HepG2 (cell line): ENCODE data around the gene TPX2. TPM values are rescaled to one million over a fixed set of nuclear protein-coding genes. Genes with fewer than 3 reads are reported as not detected.
A peak's percentile ranks its signal among the peaks of the same experiment; 100 is the strongest.

ENCODE experiments used
- ELF3 ChIP-seq: IDR thresholded peaks from 2 replicates; pipeline ENCODE4 v1.6.1; 2016; ENCODE audit warnings: missing genetic modification reagents, missing compliant biosample characterization
- FOXK2 ChIP-seq: fragments of 450-650 bp; IDR thresholded peaks from 2 replicates; pipeline ENCODE4 v1.6.1; 2016
- HINFP ChIP-seq: sonication (generic); formaldehyde crosslinking; IDR thresholded peaks from 2 replicates; pipeline ENCODE4 v1.4.0; 2020; ENCODE audit warnings: low read depth, mild to moderate bottlenecking, missing genetic modification reagents
- MAFF ChIP-seq: IDR thresholded peaks from 2 replicates; pipeline ENCODE4 v1.6.1; 2011; ENCODE audit warnings: low read depth, low read length, improper control_type of control experiment
- MBD4 ChIP-seq: IDR thresholded peaks from 2 replicates; pipeline ENCODE4 v1.6.1; 2012; ENCODE audit warnings: low read length, inconsistent platforms, borderline replicate concordance
- MIER3 ChIP-seq: IDR thresholded peaks from 2 replicates; pipeline ENCODE4 v1.6.1; 2016; ENCODE audit warnings: missing compliant biosample characterization, borderline replicate concordance
- MXD1 ChIP-seq: sonication (generic); formaldehyde crosslinking; IDR thresholded peaks from 2 replicates; pipeline ENCODE4 v1.4.0; 2020; ENCODE audit warnings: mild to moderate bottlenecking, missing genetic modification reagents
- PAWR ChIP-seq: sonication (generic); formaldehyde crosslinking; IDR thresholded peaks from 2 replicates; pipeline ENCODE4 v1.4.0; 2020; ENCODE audit warnings: missing genetic modification reagents, mild to moderate bottlenecking, borderline replicate concordance
- PAX8 ChIP-seq: sonication (generic); formaldehyde crosslinking; IDR thresholded peaks from 2 replicates; pipeline ENCODE4 v1.8.0; 2022; ENCODE audit warnings: mild to moderate bottlenecking, missing genetic modification reagents, borderline replicate concordance
- RXRB ChIP-seq: IDR thresholded peaks from 2 replicates; pipeline ENCODE4 v1.6.1; 2016; ENCODE audit warnings: borderline replicate concordance, missing genetic modification reagents, missing compliant biosample characterization
- SAFB2 ChIP-seq: sonication (generic); formaldehyde crosslinking; IDR thresholded peaks from 2 replicates; pipeline ENCODE4 v1.5.1; 2020; ENCODE audit warnings: missing genetic modification reagents, low read depth, mild to moderate bottlenecking, borderline replicate concordance
- SNRNP70 ChIP-seq: fragments of 200-400 bp; formaldehyde crosslinking; IDR thresholded peaks from 2 replicates; pipeline ENCODE4 v1.6.1; 2017; ENCODE audit warnings: mild to moderate bottlenecking, low read depth, low read length, moderate library complexity
- SP2 ChIP-seq: sonication (generic); formaldehyde crosslinking; IDR thresholded peaks from 2 replicates; pipeline ENCODE4 v1.5.1; 2020; ENCODE audit warnings: mild to moderate bottlenecking, missing genetic modification reagents
- ZFP36L1 ChIP-seq: sonication (generic); formaldehyde crosslinking; IDR thresholded peaks from 2 replicates; pipeline ENCODE4 v1.8.0; 2022; ENCODE audit warnings: mild to moderate bottlenecking, missing genetic modification reagents, moderate library complexity
- ZIK1 ChIP-seq: sonication (generic); formaldehyde crosslinking; IDR thresholded peaks from 2 replicates; pipeline ENCODE4 v1.5.0; 2020; ENCODE audit warnings: mild to moderate bottlenecking, low read depth, missing genetic modification reagents, borderline replicate concordance
- ZNF326 ChIP-seq: sonication (generic); formaldehyde crosslinking; IDR thresholded peaks from 2 replicates; pipeline ENCODE4 v1.4.0; 2020; ENCODE audit warnings: missing genetic modification reagents, borderline replicate concordance
- ZNF510 ChIP-seq: sonication (generic); formaldehyde crosslinking; IDR thresholded peaks from 2 replicates; pipeline ENCODE4 v1.4.0; 2020; ENCODE audit warnings: low read depth, mild to moderate bottlenecking, missing genetic modification reagents
- ZNF597 ChIP-seq: sonication (generic); formaldehyde crosslinking; IDR thresholded peaks from 2 replicates; pipeline ENCODE4 v1.5.0; 2020; ENCODE audit warnings: missing genetic modification reagents
- ZNF788 ChIP-seq: sonication (generic); formaldehyde crosslinking; IDR thresholded peaks from 2 replicates; pipeline ENCODE4 v1.5.0; 2020; ENCODE audit warnings: mild to moderate bottlenecking, missing genetic modification reagents, borderline replicate concordance
- ZSCAN25 ChIP-seq: sonication (generic); formaldehyde crosslinking; IDR thresholded peaks from 2 replicates; pipeline ENCODE4 v1.8.0; 2022; ENCODE audit warnings: mild to moderate bottlenecking, missing genetic modification reagents
- polyA plus RNA-seq, 8 experiments: library from polyadenylated mRNA; depleted of rRNA in 3 of 8; stranded (reverse) in 7 of 8; unstranded in 1 of 8; fragments of >200 nt; fragmentation: Illumina TruSeq in 4 of 8; extraction: Trizol in 4 of 8; gene quantifications; 2 replicates each; pipeline versions ENCODE4 v1.2.1 to v1.2.3, GENCODE V29; 2011 to 2016; ENCODE audit warnings: low read depth in 4 of 8, missing spikeins in 1 of 8, mixed read lengths in 1 of 8; ENCODE audit not compliant: insufficient read depth in 1 of 8
- total RNA-seq, 5 experiments: library from RNA; depleted of rRNA; stranded (reverse); fragments of >200 nt; fragmentation: Illumina TruSeq; extraction: Trizol; gene quantifications; 2 replicates each; pipeline ENCODE4 v1.2.3, GENCODE V29; 2016; ENCODE audit warnings: low read depth in 1 of 5
- TF ChIP-seq, protein P1 (sequence below): IDR thresholded peaks from 2 replicates; pipeline ENCODE4 v1.6.1; 2018; ENCODE audit warnings: missing genetic modification reagents

TPX2 gene
- total and polyA plus RNA-seq, 2 of the 13 experiments (the other 11 are each of a cell fraction or from before 2014, with no cell fraction given): 34.3 to 124 TPM

DNA sequence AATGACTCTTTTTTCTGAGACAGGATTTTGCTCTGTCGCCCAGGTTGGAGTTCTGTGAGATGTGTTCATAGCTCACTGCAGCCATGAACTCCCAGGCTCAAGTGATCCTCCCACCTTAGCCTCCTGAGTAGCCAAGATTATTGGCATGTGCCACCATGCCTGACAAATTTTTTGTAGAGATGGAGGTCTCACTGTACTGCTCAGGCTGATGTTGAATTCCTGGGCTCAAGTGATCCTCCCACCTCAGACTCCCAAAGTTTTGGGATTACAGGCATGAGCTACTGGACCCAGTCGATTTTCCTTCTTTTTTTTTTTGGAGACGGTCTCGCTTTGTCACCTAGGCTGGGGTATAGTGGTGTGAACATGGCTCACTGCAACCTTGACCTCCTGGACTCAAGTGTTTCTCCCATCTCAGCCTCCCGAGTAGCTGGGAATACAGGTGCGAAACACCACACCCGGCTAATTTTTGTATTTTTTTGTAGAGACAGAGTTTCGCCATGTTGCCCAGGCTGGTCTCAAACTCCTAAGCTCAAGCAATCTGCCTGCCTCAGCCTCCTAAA lies 40.8 kb upstream of the TPX2 start (continued):
- no peak for TF ChIP-seq SAFB2 (CRISPR knock-in tag)
- peak; percentile 26; the same call in 1 of the 2 replicates for TF ChIP-seq ZNF788 (CRISPR knock-in tag)
- no peak for TF ChIP-seq PAWR (CRISPR knock-in tag)
- no peak for TF ChIP-seq MBD4
- no peak for TF ChIP-seq SP2
- no peak for TF ChIP-seq ZNF597 (CRISPR knock-in tag)
- TF ChIP-seq MXD1 (CRISPR knock-in tag): no peak
- TF ChIP-seq PAX8 (CRISPR knock-in tag): no peak
- TF ChIP-seq ZIK1 (CRISPR knock-in tag): no peak
- no peak for TF ChIP-seq FOXK2
- TF ChIP-seq ZNF510 (CRISPR knock-in tag): peak; percentile 72; the same call in 1 of the 2 replicates
- TF ChIP-seq ELF3: no peak
- TF ChIP-seq SNRNP70: no peak
- TF ChIP-seq MAFF: no peak
- peak; percentile 69; the same call in 1 of the 2 replicates for TF ChIP-seq ZFP36L1 (CRISPR knock-in tag)
- peak; percentile 52 for TF ChIP-seq HINFP
- TF ChIP-seq, protein P1, sequence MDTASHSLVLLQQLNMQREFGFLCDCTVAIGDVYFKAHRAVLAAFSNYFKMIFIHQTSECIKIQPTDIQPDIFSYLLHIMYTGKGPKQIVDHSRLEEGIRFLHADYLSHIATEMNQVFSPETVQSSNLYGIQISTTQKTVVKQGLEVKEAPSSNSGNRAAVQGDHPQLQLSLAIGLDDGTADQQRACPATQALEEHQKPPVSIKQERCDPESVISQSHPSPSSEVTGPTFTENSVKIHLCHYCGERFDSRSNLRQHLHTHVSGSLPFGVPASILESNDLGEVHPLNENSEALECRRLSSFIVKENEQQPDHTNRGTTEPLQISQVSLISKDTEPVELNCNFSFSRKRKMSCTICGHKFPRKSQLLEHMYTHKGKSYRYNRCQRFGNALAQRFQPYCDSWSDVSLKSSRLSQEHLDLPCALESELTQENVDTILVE (CRISPR knock-in tag): no peak
- TF ChIP-seq RXRB (CRISPR knock-in tag): no peak
- TF ChIP-seq ZSCAN25 (CRISPR knock-in tag): no peak
- no peak for TF ChIP-seq ZNF326
- no peak for TF ChIP-seq MIER3 (CRISPR knock-in tag)
